BJ (cell line): ENCODE data around the gene P2RX2. TPM values are rescaled to one million over a fixed set of nuclear protein-coding genes. Genes with fewer than 3 reads are reported as not detected.

ENCODE experiments used
- CTCF ChIA-PET: fragments of 350-600 bp; formaldehyde crosslinking; extraction: SDS; loops from one replicate; lab custom pipeline; 2021; ENCODE audit warnings: antibody characterized with exemption, inconsistent platforms; lab: Yijun Ruan, JAX
- POLR2A ChIA-PET: fragments of 300-600 bp; sonication (Branson Sonifier 250); formaldehyde crosslinking; extraction: SDS; loops from one replicate; lab custom pipeline; 2021; ENCODE audit warnings: antibody characterized with exemption; lab: Charles Lee
- DNase-seq: peaks from one replicate; pipeline ENCODE4 v3.0.0-alpha.2; 2011; ENCODE audit warnings: low read depth
- H3K27me3 ChIP-seq: 2 replicates; pipeline ENCODE4 v1.6.0; 2011; ENCODE audit warnings: low read length; ENCODE audit not compliant: control insufficient read depth, insufficient read depth
- H3K36me3 ChIP-seq: 2 replicates; pipeline ENCODE4 v1.5.1; 2011; ENCODE audit warnings: low read length; ENCODE audit not compliant: control insufficient read depth, insufficient read depth
- H3K4me3 ChIP-seq: 2 replicates; pipeline ENCODE4 v1.5.1; 2011; ENCODE audit warnings: low read depth, mild to moderate bottlenecking, control low read depth, low read length
- polyA plus RNA-seq: library from polyadenylated mRNA; depleted of rRNA; stranded (reverse); fragments of >200 nt; gene quantifications from 2 replicates; pipeline ENCODE4 v1.2.3, GENCODE V29; 2011
- TF ChIP-seq, protein P1 (sequence below): IDR thresholded peaks from 2 replicates; pipeline ENCODE4 v1.5.1; 2011; ENCODE audit warnings: low read depth, mild to moderate bottlenecking, control low read depth, inconsistent platforms, low read length, moderate library complexity; ENCODE audit not compliant: insufficient read depth

Gene P2RX2
- polyA plus RNA-seq, 1 experiment, result not detected

DNA sequence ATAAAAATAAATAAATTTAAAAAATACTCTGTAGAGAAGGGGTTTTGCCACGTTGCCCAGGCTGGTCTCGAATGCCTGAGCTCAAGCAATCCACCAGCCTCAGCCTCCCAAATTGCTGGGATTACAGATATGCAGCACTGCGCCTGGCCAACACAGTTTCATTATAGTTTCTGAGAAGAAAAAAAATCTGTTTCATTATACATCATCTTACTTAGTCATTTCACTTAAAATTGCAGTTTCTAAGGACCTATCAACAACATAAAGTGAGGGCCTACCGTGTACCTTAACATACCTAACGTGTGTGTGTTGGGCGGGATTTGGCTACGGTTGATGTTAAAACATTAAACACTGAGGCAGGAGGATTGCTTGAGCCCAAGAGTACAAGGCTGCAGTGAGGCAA is 28.3 kb downstream of the P2RX2 start:
- POLR2A ChIA-PET, result no interaction called here
- no peaks in the 10 kb centered on the region for H3K27me3 ChIP-seq
- CTCF ChIA-PET, result no interaction called here
- DNase-seq, result no peak
- TF ChIP-seq, protein P1, sequence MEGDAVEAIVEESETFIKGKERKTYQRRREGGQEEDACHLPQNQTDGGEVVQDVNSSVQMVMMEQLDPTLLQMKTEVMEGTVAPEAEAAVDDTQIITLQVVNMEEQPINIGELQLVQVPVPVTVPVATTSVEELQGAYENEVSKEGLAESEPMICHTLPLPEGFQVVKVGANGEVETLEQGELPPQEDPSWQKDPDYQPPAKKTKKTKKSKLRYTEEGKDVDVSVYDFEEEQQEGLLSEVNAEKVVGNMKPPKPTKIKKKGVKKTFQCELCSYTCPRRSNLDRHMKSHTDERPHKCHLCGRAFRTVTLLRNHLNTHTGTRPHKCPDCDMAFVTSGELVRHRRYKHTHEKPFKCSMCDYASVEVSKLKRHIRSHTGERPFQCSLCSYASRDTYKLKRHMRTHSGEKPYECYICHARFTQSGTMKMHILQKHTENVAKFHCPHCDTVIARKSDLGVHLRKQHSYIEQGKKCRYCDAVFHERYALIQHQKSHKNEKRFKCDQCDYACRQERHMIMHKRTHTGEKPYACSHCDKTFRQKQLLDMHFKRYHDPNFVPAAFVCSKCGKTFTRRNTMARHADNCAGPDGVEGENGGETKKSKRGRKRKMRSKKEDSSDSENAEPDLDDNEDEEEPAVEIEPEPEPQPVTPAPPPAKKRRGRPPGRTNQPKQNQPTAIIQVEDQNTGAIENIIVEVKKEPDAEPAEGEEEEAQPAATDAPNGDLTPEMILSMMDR, result no peak
- no peak overlapping the region for H3K4me3 ChIP-seq
- peaks cover 20% of the 10 kb centered on the region for H3K36me3 ChIP-seq

DNA sequence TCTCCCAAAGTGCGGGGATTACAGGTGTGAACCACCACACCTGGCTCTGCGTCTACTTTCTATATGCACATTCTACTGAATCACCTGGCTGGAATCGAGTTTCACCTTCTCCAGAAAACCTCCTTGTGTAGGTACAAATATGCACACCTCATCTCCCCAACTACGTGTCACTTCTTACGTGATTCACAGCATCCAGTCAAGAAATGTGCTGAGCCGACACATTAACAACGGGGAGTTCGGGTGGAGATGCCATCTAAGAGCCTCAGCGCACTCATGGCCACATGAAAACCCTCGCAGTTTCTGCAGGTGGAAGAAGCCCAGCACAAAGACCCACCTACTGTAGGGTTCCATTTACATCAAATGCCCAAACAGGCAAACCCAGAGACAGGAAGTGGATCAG is 29.3 kb downstream of the P2RX2 start:
- H3K4me3 ChIP-seq, result no peak overlapping the region
- peaks cover 14% of the 10 kb centered on the region for H3K36me3 ChIP-seq
- POLR2A ChIA-PET, result no interaction called here
- no peaks in the 10 kb centered on the region for H3K27me3 ChIP-seq
- TF ChIP-seq, protein P1, result no peak
- DNase-seq, result no peak
- CTCF ChIA-PET, result interaction anchor here (3.4 kb wide), 1 partner anchor 9 kb away, joined by 15 read pairs; no protein-coding TSS in a partner anchor

DNA sequence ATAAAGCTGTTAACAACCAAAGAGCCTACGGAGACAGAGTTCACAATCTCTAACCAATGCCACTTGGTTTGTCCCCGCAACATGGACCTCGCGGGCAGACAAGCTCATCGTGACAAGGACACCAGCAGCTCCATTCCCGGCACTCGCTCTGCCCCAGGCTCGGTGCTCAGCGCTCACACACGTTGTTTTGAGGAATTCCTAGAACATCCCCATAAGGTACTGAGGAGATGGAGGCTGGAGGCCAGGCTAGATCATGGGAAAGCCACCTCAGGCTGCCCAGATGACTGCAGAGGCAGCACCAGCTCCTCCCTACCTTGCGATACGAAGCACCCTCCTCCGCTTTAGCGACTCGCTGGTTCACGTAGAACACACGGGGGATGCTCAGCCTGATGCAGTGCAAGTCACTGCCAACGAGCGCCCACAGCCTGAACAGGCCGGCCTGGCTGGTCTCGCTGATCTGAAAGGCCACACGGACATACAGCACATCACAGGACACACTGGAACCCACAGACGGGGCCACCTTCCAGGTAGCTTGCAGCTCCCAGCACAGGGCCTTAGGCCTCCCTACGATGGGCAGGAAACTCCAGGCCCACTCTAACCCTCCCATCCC is 30.1 kb downstream of the P2RX2 start:
- Histone ChIP-seq H3K4me3 (no peak overlapping the region), H3K36me3 (peaks cover 10% of the 10 kb centered on the region), H3K27me3 (no peaks in the 10 kb centered on the region)
- POLR2A ChIA-PET, result no interaction called here
- TF ChIP-seq, protein P1, result no peak
- no peak for DNase-seq
- CTCF ChIA-PET, result interaction anchor here (0.7 to 3.4 kb wide), 3 partner anchors 10 to 80 kb away, joined by 3 to 15 read pairs (median 3); no protein-coding TSS in a partner anchor

DNA sequence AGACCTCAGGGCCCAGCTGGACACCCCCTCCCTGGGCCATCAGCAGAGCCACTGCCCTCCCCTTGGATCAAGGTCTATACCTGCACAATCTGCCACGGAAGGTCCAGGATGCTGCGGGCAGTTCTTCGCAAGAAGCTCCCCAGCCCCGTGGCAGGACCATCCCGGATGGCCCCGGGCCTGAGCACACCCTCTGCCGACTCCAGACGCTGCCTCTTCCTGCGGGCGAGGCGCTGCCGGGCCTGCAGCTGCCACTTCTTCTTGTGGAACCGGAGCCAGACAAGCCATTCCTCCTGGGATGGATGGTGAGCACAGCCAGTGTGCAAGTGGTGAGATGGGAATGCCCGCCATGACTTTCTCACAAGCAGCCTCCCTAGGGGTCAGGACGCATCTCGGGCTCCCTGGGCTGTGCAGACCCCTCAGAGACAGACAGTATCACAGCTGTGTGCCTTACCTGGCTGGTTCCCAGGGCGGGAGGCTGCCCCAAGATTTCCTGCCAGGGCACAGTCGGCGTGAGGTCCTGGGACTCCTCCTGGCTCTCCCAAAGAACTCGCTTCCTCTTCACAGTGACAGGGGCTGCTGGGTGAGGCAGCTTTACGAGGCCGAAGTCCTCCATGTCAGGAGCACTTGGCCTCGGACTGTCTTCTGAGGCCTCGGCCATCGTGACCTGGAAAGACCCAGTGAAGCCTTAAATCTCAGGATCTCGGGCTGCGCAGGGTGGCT is 30.8 kb downstream of the P2RX2 start:
- peaks cover 10% of the 10 kb centered on the region for H3K36me3 ChIP-seq
- H3K4me3 ChIP-seq, result no peak overlapping the region
- no peak for DNase-seq
- H3K27me3 ChIP-seq, result no peaks in the 10 kb centered on the region
- ChIA-PET CTCF (interaction anchor here (1.1 to 3.4 kb wide), 2 partner anchors 11 to 19 kb away, joined by 3 to 15 read pairs; no protein-coding TSS in a partner anchor), POLR2A (no interaction called here)
- TF ChIP-seq, protein P1, result no peak

DNA sequence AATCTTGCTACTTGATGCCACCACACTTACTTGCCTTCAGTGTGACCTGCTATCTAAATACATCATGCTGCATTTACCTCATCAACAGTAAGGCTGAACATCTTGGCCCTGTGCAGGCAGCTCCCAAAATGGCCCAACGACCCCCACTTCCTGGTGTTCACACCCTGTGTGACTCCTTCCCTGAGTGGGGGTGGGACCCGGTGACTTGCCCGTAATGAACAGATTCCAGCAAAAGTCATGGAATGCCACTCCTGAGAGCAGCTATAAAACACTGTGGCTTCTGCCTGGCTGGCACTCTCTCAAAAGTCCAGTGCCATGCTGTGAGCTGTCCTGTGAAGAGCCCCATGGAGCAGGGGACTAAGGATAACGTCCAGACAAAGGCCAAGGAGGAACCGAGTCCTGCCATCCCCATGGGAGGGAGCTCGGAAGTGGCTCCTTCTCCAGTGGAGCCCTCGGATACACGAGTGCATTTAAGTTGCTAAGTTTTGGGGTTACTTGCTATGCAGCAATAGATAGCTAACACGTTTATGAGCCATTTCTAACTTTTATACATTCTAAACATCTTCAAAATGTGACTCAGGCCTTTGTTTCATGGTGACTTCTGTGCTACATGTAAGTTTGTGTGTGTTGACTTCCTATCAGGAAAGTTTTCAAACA is 33.0 kb downstream of the P2RX2 start:
- DNase-seq, result no peak
- CTCF ChIA-PET, result interaction anchor here (1.2 kb wide), 1 partner anchor 13 kb away, joined by 7 read pairs; no protein-coding TSS in a partner anchor
- Histone ChIP-seq H3K36me3 (peaks cover 7% of the 10 kb centered on the region), H3K4me3 (no peak overlapping the region), H3K27me3 (no peaks in the 10 kb centered on the region)
- POLR2A ChIA-PET, result no interaction called here
- TF ChIP-seq, protein P1, result no peak
